Thyroid gland (tissue), 4 donors: Measurements from ENCODE around the gene ETV7. TPM values are rescaled to one million over a fixed set of nuclear protein-coding genes. Genes with fewer than 3 reads are reported as not detected.

Experiments
- DNase-seq, 2 donors: peaks; one replicate each; pipeline ENCODE4 v3.0.0-alpha.2; 2019
- H3K27ac ChIP-seq, 3 donors: fragments of 200-600 bp; sonication (generic); 1 replicate in 2 of 3; 2 replicates in 1 of 3; pipeline ENCODE4 v1.5.1; 2016 to 2019; ENCODE audit warnings: mild to moderate bottlenecking in 1 of 3, moderate library complexity in 1 of 3
- H3K27me3 ChIP-seq: fragments of 200-600 bp; sonication (generic); one replicate; pipeline ENCODE4 v1.5.1; 2019
- H3K36me3 ChIP-seq, 2 donors: fragments of 200-600 bp; sonication (generic); one replicate each; pipeline ENCODE4 v1.5.1; 2016 to 2019
- H3K4me1 ChIP-seq, 2 donors: fragments of 200-600 bp; sonication (generic); one replicate each; pipeline ENCODE4 v1.5.1; 2017 to 2019
- H3K4me3 ChIP-seq, 3 donors: fragments of 200-600 bp; sonication (generic); replicated peaks in 1 of 3; 1 replicate in 2 of 3; 2 replicates in 1 of 3; pipeline ENCODE4 v1.5.1; 2016; ENCODE audit warnings: mild to moderate bottlenecking in 1 of 3
- H3K9me3 ChIP-seq: fragments of 200-600 bp; sonication (generic); one replicate; pipeline ENCODE4 v1.5.1; 2017
- CTCF ChIP-seq, 6 experiments: fragments of 200-600 bp in 3 of 6; fragments of 450-650 bp in 3 of 6; sonication (generic) in 3 of 6; IDR thresholded peaks; one replicate each; pipeline ENCODE4 v1.5.1; 2016 to 2019; ENCODE audit warnings: antibody characterized with exemption in 6 of 6, mild to moderate bottlenecking in 2 of 6, inconsistent platforms in 1 of 6, moderate library complexity in 1 of 6
- POLR2A ChIP-seq, 2 donors: fragments of 450-650 bp; IDR thresholded peaks; one replicate each; pipeline ENCODE4 v1.6.1; 2017; ENCODE audit warnings: antibody characterized with exemption in 2 of 2, mild to moderate bottlenecking in 2 of 2, moderate library complexity in 1 of 2
- WGBS, 2 donors: methylation state at CpG; one replicate each; pipeline ENCODE4 v1.1.5; 2017; 5-methylcytosine and 5-hydroxymethylcytosine counted together
- intact Hi-C: fragments of 100-400 bp; cut with DNase I; formaldehyde crosslinking; loops from one replicate; pipeline ENCODE4 v1.15.1; 2023
- total RNA-seq, 4 donors: library from RNA; depleted of rRNA; stranded (reverse); fragments of >200 nt; gene quantifications; one replicate each; pipeline ENCODE4 v1.2.3, GENCODE V29; 2016

Gene ETV7
- total RNA-seq, 4 donors from 2014 or later, result 1.4 TPM; not detected in 3

DNA sequence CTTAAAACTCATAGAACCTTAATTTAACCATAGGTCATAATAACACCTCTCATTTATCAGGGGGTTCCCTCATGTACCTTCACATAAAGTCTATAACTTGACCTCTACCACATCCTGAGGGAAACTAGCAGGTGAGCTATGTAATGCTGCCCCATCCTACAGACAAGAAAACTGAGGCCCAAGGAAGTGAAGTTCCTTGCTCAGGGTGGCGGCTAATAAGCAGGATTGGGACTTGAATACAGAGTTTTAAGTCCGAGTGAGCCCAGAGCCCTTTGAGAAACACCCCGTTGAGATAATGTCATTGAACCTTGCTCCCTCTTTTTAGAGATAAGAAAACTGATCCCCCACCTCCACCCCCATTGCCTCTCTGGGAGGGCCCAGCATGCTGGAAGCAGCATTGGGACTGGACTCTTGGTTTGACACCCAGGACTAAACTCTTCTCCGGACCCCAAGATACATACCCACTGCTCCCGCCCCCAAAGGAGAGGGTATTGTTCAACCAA lies 51.2 kb downstream of the ETV7 start:
- H3K27me3 ChIP-seq, result no peaks in the 10 kb centered on the region
- TF ChIP-seq POLR2A (IDR thresholded peaks at IDR 0.05), result no peak
- TF ChIP-seq CTCF (IDR thresholded peaks at IDR 0.05), result no peak
- H3K4me1 ChIP-seq, result peaks cover 5 to 6% of the 10 kb centered on the region in 2 donors
- H3K27ac ChIP-seq, result no peak overlapping the region
- intact Hi-C loops, result no loop called here
- H3K36me3 ChIP-seq, result no peaks in the 10 kb centered on the region
- no peak overlapping the region for H3K4me3 ChIP-seq
- WGBS, 2 donors, result 80 to 94% methylated on average over 5 of the region's 5 CpGs
- no peak for DNase-seq
- no peaks in the 10 kb centered on the region for H3K9me3 ChIP-seq

GRCh38 chr6:36335465-36336207 lies 51.8 kb downstream of the ETV7 start:
- intact Hi-C loops, result no loop called here
- 90 to 94% methylated on average over 14 of the region's 14 CpGs for WGBS, 2 donors
- Histone ChIP-seq H3K9me3 (no peaks in the 10 kb centered on the region), H3K4me1 (peaks cover 0 to 2% of the 10 kb centered on the region in 2 donors), H3K27me3 (no peaks in the 10 kb centered on the region), H3K36me3 (no peaks in the 10 kb centered on the region), H3K4me3 (no peak overlapping the region), H3K27ac (no peak overlapping the region)
- TF ChIP-seq POLR2A (IDR thresholded peaks at IDR 0.05) (no peak), CTCF (IDR thresholded peaks at IDR 0.05) (no peak)
- DNase-seq, result no peak

GRCh38 chr6:36334832-36335459 lies 52.5 kb downstream of the ETV7 start:
- WGBS, 2 donors, result 74 to 80% methylated on average over 14 of the region's 14 CpGs
- H3K27ac ChIP-seq, result no peak overlapping the region
- intact Hi-C loops, result no loop called here

GRCh38 chr6:36333931-36334725 lies 53.3 kb downstream of the ETV7 start:
- Histone ChIP-seq H3K27me3 (no peaks in the 10 kb centered on the region), H3K4me3 (no peak overlapping the region)
- intact Hi-C loops, result no loop called here

More at GRCh38 chr6:36334832-36335459, 52.5 kb downstream of the ETV7 start:
- no peaks in the 10 kb centered on the region for H3K4me1 ChIP-seq
- H3K9me3 ChIP-seq, result no peaks in the 10 kb centered on the region
- no peaks in the 10 kb centered on the region for H3K36me3 ChIP-seq
- TF ChIP-seq CTCF (IDR thresholded peaks at IDR 0.05) (no peak), POLR2A (IDR thresholded peaks at IDR 0.05) (no peak)
- H3K27me3 ChIP-seq, result no peaks in the 10 kb centered on the region
- H3K4me3 ChIP-seq, result no peak overlapping the region
- no peak for DNase-seq

More at GRCh38 chr6:36333931-36334725, 53.3 kb downstream of the ETV7 start:
- peak overlapping the region in 1 of 3 donors; percentile 24 for H3K27ac ChIP-seq
- H3K9me3 ChIP-seq, result no peaks in the 10 kb centered on the region
- no peaks in the 10 kb centered on the region for H3K4me1 ChIP-seq
- no peak for TF ChIP-seq CTCF (IDR thresholded peaks at IDR 0.05)
- TF ChIP-seq POLR2A (IDR thresholded peaks at IDR 0.05), result no peak
- no peaks in the 10 kb centered on the region for H3K36me3 ChIP-seq
- 53 to 63% methylated on average over 20 of the region's 20 CpGs for WGBS, 2 donors
- no peak for DNase-seq
